DMS 273 treated with DMSO at 0.1 percent for 48 hours (cell line): Measurements from ENCODE around the gene S100A5.

Experiments
- DNase-seq: peaks from one replicate; lab custom pipeline; 2025; lab: John Stamatoyannopoulos, UW

The S100A5 gene

DNA sequence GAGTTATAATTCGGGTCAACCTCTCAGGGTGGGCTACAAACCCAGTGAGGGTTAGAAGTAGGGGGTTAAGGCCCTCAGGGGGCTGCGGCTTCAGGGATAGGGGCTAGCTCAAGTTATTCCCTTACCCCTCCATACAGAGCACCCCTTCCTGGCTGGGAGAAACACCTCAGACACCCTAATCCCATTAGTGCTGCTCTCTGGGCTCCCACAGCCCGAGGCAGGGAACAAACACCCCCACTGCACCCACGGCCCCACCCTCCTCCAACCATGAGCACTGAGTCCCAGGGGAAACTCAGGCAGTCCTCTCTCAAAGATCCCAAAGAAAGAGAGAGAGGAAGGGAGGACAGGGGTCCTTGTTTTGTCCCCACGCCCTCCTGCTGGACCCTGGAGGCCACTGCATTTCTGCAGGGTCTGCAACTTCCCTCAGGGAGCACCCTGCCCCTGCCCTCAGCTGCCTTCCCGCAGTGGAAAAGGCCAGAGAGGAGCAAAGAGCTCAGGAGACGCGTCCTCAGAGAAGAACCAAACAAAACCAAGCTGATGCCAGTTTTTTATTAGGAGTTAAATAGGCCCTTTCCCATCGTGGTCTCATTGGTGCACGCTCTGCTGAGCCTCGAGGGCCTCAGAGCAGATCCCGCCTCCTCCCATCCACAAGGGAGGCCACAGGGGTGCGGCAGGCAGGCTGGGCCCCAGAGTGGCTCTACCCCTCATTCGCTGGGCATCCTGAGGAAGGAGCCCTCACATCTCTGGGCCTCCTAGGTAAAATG lies 6.2 kb upstream of the S100A5 start:
- no peak for DNase-seq

DNA sequence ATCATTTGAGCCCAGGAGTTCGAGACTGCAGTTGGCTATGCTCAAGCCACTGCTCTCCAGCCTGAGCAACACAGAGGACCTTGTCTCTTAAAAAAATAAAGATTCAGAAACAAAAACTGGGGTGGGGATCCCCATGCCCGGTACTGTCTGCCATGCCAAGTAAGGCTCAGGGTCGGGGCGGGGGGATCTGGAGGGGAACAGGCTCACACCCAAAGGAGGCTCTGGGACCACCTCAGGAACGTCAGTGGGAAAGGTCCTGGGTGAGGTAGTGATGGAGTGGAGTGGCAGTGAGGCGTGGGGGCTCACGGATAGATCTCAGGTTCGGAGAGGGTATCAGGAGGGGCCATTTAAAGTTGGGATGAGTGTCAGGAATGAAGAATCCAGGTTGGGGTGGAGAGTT lies 5.6 kb upstream of the S100A5 start:
- no peak for DNase-seq

DNA sequence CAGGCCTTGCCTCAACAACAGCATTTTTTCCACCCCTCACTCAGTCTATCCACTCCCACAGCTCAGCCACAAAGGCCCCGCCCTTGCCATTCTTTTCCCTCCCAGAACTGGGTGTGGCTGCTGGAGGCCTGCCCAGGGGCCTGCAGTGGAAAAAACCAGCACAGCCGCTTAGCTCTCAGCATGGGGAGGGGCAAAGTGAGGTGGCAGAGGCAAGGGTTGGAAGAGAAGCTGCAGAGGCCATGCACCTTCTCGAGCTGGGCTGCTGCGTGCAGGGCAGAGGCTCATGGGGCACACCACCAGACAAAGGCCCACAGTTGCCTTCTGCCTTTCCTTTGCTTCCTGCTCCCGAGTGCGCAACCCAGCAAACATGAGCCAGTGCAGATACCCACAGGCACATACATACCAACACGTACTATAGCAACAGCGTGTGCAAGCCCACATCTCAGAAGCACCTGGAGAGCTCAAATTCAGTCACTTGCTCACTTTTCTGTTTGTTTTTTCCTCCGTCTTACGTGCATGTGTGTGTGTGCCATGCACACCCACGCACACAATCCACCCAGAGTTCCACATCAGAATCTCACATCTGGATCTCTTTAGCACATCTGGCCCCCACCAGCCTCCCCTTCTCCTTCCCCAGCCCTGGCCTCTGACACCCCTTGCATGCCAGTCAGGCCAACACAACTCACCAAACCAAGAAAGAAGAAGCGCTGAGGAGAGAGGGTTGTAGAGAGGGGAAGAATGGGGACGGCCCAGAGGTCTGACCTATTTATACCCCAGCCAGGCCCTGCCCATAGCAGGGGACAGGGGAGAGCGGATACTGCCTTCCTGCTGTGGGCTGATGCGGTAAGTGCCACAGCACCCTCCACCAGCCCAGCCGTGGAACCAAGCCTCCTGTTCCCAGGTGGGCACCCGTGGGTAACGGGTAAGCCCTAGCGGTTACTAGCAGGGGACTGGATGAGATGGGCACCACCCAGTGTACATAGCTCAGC lies 4.6 kb upstream of the S100A5 start, which contains the start of gene S100A4:
Gene S100A4 (minus strand): TSS at position 740 of the 989 bp plus-strand sequence. CDS start 1,012 bp downstream, outside the sequence.
- DNase-seq, result peak; percentile 93

DNA sequence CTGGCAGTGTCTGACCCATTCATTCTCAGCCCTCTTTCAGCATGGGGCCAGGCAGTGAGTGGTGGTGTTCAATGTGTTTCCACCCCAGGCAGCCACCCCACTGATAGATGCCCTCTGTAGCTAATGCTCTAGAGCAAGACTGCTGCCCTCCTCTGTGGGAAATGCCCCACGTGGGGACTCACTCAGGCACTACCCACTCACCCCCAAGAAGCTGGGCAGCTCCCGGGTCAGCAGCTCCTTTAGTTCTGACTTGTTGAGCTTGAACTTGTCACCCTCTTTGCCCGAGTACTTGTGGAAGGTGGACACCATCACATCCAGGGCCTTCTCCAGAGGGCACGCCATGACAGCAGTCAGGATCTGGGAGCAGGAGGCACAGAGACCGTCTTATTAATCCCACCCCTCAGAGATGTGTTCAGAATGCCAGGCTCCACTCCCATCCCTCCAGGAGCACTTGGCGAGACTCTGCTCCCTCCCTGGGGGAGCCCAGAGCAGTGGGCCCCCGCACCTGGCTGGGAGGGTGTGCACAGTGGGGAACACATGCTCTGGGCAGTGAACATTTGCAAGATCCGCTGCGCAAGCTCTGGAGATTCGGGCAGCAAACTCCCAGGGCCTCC lies 3.8 kb upstream of the S100A5 start:
- no peak for DNase-seq

DNA sequence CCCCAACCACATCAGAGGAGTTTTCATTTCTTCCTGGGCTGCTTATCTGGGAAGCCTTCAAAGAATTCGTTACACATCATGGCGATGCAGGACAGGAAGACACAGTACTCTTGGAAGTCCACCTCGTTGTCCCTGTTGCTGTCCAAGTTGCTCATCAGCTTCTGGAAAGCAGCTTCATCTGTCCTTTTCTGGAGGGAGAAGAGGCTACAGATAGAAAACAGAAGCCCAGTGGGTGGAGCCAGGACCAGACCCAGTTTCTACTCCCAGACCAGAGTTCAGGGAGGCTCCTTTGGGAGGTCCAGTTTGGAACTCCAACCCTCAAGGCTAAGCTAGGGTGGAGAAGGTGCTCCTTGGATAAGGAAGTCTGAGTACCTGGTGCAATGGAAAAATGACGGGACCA lies 3.0 kb upstream of the S100A5 start:
- DNase-seq, result no peak

DNA sequence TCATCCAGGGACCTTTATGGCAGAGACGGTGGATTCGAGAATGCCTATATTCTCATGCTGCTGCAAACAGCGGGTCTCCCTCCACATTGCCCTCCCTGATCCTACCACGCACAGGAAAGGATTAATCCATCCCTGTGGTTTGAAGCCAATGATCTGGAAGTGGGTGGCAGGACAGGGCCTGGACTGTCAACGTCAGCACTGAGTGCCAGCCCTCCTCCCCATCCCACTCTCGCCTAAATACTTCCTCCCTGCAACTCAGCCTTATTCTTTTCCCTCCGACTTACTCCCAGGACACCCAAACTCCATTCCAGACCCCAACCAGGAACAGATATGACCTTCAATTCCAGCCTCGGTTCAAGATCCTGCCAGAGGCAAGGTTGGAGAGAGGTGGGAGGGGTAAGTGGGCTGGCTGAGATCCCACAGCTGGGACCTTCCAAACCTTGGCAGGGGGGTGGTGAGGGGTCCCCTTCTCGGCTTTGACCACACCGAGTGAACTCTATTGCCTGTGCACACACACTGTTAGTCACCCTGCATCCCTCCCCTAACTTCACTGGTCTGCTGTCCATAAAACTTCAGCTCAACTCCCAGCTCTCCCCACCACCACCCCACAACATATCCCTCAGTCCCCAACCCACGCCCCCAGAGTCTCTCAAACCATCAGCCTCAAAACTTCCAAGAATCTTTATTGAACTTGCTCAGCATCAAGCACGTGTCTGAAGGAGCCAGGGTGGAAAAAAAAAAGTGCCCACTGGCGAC lies 2.4 kb upstream of the S100A5 start:
- no peak for DNase-seq

DNA sequence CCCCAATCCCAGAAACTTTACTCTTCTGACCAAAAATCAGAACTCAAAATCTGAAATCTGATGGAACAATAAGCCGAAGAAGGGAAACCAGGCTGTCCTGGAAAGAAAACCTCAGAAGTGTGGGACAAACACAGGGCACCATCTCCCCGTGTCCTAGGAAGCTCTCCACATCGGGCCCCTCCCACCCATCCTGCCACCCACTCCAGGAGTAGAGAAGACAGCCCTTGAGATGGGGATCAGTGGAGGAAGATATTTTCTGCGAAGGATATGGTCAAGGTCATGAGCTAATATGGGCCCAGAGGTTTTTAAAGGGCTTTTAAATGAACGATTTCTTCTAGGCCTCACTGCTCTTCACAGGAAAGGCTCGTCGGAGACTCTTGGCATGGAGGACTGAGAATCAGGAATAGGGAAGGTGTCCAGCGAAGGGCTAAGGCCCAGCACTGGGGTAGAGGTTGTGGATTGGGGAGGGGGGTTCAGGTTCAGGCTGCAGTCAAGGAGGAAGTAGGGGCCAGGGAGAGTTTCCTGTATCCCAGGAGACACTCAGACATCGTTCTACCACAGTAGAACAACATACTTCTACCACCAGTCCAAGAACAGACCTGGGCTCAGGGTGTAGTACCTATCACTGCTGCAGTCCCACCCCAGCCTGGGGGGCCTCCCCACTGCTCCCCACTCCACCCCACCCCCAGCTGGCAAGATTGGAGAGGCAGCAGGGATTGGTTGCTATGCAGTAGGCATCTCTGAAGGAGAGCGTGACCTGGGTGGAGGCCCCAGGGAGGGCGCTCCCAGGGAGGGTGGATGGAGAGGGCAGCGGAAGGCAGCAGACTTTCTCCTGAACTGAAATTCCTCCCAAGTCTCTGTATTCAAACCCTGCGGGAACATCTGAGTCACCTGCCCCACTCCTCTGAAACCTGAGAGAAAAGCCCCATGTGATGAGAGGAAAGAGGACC lies 1.2 kb upstream of the S100A5 start:
- DNase-seq, result no peak

DNA sequence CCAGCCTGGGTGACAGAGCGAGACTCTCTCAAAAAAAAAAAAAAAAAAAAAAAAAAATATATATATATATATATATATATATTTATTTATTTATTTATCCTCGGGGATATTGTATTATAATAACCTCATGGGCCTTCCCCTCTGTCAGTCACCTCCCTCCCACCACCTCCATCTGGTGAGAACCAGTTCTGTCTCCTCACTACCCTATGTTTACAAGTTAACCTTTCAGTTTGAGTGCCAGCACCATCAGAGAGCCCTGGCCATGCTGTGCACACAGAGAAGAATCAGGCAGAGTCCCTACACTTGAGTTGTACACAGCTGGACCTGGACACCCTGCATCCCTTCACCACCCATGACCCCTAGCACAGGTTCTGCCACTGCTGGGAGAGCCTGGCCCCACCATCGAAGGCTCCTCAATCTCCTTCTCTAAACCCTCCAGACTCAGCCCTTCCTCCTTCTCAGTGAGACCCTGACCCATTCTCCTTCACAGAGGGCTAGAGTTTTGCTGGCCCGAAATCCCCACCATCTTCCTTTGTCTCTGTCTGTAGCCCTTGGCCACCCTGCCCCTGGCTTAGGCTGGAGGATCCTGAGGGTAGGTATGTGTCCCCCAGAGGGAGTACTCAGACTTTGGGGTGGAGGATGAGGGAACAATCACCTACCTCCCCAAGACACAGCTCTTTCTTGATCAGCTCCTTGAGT lies 1.2 kb downstream of the S100A5 start:
- DNase-seq, result no peak

DNA sequence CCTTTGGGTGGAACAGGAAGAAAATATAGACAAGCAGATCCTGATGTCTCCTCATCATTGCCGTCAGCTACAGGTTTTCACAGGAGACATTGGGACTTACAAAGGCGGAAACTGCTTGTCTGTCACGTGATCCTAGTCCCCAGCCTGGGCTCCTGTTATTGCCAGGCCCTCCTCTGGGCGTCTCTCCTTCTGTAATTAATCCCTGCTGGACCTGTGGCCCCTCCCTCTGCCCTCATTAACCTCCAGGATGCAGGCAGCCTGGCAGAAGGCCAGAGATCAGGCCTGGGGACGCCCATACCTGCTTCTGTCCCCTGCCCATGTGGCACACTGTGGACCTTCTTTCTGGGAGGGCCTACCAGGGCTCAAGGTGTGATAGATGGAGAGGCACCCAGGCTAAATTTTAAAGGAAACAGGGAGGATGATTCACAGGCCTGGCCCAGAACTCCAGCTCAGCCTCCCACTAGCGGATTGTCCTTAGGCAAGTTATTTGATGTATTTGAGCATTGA lies 2.4 kb downstream of the S100A5 start:
- DNase-seq, result peak; percentile 73

DNA sequence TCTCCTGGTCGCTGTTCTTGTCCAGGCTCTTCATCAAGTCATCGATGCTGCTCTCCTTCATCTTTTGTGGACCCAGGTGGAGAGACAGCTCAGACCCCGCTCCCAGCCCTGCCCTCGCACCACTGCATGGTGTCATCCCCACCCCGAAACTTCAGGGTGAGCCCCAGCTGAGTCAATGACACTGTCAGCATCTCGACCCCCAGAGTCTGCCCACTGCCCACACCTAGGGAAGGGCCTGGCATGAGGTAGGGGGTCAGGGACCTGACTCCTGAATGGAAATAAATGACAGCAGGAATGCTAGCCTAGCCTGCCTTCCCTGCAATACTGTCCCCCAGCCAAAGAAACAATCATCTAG lies 3.4 kb downstream of the S100A5 start:
- DNase-seq, result no peak

DNA sequence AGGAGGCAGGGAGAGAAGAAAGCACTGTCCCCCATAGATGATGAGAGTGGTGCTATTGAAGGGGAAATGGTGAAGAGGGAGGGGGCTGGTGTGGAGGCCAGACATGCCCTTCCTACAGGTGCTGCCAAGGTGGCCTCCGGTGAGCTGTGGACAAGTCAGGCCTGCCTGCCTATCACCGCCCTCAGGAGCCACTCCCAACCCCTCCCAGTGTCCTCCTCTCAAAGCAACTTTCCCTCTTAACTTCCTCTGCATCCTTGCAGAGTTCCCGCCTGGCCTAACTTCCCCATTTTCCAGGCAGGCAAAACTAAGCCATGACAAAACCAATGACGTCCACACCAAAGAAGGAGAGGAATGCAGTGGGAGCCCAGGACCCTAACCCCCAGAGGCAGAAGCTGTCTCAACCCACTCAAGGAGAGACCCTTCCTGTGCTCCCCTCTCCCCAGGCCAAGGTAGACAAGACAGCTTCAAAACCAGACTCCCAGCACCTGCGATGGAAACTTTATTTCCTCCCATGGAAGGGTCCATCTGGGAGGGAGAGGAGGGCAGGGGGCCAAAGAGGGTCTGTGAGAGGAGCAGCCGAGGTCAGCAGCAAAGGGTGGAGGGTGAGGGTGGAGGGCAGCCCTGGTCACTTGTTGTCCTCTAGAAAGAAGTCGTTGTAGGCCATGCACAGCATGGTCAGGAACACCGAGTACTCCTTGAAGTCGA lies 3.9 kb downstream of the S100A5 start:
- no peak for DNase-seq

DNA sequence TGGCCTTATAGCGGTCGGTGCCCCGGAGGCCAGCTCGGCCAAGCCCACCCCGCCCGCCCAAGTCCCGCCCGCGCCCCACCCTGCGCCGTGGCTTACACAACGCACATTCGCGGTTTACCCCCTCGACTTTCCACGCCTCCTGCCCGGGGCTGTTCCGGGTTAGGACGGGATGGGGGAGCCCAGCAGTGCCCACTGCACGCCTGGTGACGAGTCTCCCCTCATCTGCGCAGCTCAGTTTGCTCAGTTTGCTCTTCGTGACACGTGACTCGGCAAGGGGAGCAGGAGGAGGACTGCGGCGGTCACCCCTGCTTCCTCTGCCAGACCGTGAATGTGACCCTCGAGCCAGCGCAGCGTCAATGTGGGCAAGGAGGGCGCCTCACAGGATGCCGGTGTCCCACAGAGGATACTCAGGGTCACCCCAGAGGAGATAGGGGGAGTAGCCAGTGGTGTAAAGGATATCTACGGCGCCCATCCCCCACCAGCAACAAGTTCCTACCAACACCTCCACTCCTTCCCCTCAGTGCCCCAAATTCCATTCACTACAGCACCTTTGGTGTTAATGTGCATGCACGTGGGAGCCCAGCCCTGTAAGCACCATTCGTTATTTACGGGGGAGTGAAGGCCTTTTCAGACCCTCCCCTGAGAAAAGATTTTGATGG lies 4.6 kb downstream of the S100A5 start:
- no peak for DNase-seq

DNA sequence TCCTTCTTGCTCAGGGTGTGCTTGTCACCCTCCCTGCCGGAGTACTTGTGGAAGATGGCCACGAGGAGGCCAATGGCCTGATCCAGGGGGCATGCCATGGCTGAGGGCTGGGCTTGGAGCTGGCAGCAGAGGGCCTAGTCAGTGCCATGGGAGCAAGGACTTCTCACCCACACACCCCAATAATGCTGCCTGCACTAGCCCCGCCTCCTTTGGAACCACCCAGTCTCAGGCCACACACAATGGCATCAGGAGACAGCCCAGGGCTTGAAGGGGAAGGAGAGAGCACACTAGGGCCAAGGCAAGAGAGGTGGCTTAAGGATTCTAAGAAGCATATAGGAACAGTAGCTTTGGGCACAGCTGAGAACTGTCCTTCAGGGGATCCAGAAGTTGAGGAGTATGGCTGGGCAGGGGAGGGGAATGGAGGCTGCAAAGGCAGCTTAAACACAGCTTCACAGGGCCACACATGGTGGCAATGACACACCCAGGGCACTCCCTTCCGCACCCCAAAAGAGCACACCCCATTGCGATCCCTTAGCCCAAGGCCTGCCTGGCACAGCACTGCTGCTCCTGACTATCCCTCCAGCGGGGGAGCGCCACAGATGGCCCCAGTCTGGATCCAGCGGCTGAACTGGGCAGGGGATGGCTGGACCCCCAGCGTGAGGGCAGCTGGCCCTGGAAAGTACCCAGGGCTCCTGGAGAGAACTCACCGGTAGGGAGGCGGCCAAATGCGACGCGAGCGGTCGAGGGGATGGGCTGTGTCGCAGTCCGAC lies 5.3 kb downstream of the S100A5 start, which contains the start of gene S100A6:
Gene S100A6 (minus strand): TSS at position 750 of the 770 bp plus-strand sequence. CDS start 652 bp downstream, at position 98.
- no peak for DNase-seq

DNA sequence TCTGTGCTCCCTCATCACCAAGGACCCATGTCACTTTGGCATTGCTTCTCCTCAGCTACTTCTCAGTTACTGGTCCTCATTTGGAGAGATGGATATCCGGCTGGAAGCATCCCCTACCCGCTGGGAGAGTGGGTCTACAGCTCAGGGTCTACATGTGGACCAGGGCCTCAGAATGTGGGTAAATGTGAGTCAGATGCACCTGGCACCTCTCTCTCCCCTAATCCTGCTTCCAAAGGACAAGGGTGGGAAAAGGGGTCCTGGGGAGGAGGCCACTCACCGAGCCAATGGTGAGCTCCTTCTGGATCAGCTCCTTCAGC lies 5.9 kb downstream of the S100A5 start:
- no peak for DNase-seq

DNA sequence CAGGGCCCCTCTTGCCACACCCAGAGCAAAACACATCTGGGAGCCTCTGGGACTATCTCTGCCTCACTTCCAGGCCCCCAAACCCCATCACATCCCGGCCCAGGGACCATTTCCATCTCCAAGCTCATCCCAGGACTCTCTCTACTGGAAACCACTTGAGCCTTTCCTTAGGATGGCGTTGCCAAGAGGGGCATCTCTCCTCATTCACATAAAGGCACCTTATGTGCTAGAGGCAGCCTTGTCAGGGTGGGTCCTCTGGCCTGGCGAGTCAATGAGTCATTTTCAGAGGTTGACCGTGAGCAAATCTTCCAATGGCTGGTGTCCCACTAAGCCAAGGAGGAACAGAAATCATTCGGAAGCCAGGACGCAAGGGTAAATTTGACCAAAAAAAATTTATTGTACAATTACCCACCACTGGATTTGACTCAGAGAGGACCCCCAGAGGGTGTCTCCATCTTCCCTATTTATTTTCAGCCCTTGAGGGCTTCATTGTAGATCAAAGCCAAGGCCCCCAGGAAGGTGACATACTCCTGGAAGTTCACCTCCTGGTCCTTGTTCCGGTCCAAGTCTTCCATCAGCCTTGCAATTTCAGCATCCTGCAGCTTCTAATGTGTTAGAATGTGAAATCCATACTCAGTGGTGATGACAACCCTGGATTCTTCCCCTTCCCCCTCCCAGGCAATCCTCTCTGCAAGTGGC lies 6.4 kb downstream of the S100A5 start:
- no peak for DNase-seq

DNA sequence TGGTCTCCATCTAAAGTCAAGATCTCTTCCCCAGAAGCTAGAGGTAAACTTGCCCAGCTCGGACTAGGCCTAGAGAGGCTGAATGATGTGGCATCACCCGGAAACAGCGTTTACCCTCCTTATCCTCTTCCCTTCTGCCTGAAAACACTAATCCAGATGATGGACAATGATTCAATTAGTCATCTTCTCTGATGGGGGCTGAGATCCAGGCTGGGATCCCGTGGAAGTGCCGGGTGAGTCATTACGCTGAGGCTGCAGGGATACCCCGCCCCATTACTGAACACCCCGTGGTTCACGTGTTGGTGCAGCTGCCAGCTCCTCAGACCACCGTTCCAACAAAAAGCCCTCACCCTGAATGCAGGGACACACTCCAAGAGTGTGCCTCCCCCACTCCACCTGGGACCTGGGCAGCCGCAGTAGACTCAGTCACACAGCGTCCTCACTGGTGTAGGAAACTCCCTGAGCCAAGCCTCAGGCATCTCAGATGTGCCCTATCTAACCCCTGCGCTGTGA lies 7.0 kb downstream of the S100A5 start:
- no peak for DNase-seq
